Brain pericyte (primary cell): ENCODE data around the gene LY6G5B.
"Not testable (repeated sequence)": the region's sequence is repeated elsewhere in the genome, so short reads cannot be mapped to it uniquely, and the experiment has no call there.

Source experiments
- DNase-seq: peaks from one replicate; pipeline ENCODE4 v3.0.0-alpha.2; 2012; ENCODE audit warnings: low read depth, low spot score

LY6G5B gene

GRCh38 chr6:31691078-31691463 is 21.3 kb downstream of the LY6G5B start:
- DNase-seq = no peak

GRCh38 chr6:31691564-31692108 is 21.9 kb downstream of the LY6G5B start:
- no peak for DNase-seq

DNA sequence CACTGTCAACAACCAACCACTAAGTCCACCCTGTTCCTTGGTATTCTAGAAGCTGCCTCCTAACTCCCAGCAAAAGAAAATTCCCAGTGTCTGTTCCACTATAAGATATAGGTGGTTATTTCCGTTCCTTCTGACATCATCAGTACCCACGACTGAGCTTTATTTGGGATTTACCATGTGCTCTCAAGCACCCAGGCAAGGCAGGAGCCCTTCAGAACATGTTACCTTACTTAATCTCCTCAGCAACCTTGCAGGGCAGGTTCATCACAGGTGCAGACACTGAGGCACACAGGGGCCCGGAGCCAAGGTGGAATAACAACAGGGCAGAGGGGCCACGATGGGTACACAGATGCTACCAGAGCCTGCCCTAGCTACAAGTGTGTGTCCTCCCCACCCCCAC is 22.6 kb downstream of the LY6G5B start:
- no peak for DNase-seq

DNA sequence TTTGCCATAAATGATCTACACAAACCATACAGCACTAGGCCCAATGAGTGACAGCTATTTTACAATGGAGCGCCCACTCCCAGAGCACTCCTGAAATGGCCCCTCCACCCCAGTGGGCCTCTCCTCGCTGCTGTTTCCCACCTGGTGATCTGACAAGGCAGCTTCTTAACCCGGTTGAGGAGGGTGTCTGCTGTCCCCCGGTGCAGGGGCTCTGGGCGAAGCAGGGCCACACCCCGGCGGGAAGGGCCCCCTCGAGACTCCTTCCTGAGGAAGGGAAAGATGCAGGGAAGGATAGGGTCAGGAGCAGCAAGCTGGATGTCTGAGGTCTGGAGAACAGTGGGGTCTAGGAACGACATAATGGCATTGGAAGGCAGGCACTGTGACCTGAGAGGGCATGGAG is 23.1 kb downstream of the LY6G5B start:
- DNase-seq = no peak

DNA sequence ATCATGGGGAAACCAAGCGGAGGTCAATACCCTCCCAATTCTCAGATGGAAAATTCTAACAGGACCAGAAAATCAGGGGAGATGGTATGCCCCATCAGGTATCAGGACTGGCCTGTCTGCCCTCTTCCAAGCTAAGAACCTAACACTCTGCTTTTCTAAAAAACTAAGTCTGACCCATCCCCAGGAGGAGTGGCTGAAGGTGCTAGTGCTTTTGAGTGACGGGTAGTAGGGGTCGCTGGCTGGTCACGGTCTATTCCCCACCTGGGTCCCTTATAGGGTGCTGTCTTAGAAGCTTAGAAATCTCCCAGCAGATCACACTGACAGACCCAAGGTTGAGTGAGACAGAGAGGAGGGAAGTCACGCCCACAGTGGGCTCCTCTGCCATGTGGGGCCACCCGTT is 23.8 kb downstream of the LY6G5B start:
- no peak for DNase-seq

- no peak for DNase-seq
These were observed 27.8 kb downstream of the LY6G5B start for GRCh38 chr6:31697555-31697954.

DNA sequence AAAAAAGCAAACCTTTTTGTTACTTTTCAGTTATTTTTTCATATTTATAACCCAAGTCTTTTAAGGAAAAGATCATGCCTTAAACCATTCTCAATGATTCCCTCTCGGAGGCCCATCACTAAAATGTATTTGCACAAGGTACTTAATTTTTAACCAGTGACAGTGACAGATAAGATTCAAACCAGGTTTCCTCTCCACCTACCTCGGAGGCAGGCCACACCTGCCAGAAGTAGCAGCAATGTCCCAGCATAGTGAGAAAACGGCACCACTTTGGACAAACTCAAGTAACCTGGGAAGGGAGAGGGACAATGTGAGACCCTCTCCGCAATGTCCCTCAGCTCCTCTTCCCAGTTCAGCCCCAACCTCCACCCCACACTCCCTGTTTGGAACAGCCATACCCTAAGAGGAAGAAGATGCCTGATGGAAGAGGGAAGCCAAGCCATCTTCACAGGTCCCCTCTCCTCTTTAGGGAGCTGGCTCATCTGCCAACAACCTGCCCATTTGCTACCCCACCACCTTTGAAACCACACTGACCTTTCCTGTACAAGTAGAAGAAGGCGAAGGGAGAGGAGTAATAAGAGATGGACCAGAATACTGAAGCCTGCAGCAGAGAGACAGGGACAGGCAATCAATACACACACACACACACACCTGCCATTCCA is 31.1 kb downstream of the LY6G5B start:
- DNase-seq = no peak

GRCh38 chr6:31701666-31702404 is 32.1 kb downstream of the LY6G5B start:
- DNase-seq = no peak

- DNase-seq = no peak
These were observed 32.6 kb downstream of the LY6G5B start for GRCh38 chr6:31702405-31702818.

DNA sequence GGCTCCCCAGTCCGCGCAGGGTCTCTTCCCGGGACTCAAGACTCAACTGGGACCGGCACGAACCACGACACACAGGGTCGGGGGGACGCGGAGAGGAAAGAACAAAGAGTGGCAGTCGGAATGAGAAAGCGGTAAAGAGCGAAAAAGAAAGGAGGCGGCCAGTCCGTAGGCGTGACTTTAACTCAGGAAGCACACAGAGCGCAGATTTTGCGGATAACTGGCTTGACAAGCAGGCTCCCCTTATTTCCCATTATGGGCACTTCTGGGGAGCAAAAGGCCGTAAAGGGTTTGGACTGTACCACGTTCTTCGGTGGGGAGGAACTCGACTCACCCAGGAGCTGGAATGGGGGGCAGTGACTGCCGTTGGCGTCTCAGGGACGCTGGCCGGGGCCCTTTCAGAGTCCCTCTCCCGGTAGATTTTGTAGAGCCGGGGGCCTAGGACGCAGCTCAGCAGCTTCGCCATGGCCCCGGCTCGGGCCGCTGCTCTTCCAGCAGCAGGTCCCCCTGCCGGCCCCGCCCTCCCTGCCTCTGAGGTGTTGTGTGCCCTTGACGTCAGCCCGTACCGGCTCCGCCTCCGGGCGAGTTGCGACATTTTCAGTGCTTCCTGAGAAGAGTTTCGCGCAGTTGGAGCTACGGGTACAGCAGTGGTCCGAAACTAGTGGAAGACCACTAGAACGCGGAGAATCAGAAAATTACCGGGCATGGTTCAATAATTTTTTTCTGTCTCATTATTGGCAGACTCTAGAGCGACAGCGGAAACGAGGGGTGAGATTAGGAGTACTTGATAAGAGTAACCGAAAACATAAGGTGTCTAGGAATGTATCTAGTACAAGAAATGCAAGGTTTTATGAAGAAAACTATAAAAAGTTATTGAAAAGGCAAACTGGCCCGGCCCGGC is 33.3 kb downstream of the LY6G5B start, which contains the start of gene ABHD16A:
ABHD16A (minus strand) TSS at position 506 of the 898 bp plus-strand sequence; CDS start at position 463, 43 bp downstream.
- peak; percentile 96 for DNase-seq

- DNase-seq = no peak
These were observed 36.2 kb downstream of the LY6G5B start for GRCh38 chr6:31705931-31706330.

- no peak for DNase-seq
These were observed 36.8 kb downstream of the LY6G5B start, which contains the start of gene LY6G6F for GRCh38 chr6:31706599-31706998. LY6G6F (plus strand) TSS chr6:31706866; CDS start chr6:31706907, 41 bp downstream.

GRCh38 chr6:31707701-31708100 is 37.9 kb downstream of the LY6G5B start:
- DNase-seq = no peak

- no peak for DNase-seq
These were observed 38.4 kb downstream of the LY6G5B start for GRCh38 chr6:31708224-31708623.

- DNase-seq = not testable (repeated sequence)
These were observed 39.4 kb downstream of the LY6G5B start for GRCh38 chr6:31709157-31709556.

DNA sequence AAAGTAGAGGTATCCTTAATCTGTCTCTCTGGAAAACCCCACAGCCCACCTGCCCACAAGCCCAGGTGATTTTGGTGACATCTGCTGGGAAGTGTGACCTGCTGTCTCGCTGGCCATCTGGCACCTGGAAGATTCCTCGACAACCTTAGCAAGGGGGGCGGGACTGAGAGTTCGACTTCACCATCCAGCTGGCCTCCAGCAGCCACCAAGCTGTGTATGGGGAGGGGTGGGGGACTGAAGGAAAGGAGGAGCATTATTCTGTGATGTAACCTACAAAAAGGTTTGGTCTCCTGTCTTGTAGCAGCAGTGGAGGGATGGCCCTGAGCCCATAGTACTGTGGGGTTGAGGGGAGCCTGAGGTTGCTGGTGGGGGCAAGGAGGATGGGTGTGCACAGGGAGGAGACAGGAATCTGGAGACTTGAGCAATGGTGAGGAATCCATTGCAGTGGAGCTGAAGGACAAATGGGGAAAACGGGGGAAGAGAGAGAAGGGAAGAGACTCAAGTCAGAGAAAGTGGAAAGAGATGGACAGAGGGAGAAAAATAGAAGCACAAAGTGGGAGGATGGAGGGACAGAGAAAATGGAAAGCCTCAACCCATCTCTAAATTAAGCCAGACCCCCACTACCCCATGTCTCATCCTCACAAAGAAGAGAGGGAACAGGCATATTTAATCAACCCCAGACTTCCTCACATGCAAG is 40.9 kb downstream of the LY6G5B start:
- no peak for DNase-seq

DNA sequence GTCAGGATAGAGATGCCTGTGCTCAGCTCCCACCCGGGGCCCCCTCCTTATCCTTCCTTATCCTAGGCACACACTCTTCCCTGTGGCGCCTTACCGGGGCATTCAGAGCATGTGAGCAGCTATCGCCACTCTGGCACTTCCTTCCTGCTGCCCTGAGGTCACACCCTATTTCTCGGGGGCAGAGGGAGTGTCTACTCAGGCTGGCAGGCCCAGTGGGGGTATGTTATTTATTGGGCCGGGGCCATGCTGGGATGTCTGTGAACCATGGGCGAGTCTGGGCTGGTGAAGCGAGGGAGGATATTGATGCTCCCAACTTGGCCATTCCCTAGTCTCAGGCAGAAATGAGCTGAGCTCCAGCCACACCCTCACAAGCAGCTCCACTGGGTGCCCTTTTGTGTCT is 41.5 kb downstream of the LY6G5B start:
- DNase-seq = no peak

DNA sequence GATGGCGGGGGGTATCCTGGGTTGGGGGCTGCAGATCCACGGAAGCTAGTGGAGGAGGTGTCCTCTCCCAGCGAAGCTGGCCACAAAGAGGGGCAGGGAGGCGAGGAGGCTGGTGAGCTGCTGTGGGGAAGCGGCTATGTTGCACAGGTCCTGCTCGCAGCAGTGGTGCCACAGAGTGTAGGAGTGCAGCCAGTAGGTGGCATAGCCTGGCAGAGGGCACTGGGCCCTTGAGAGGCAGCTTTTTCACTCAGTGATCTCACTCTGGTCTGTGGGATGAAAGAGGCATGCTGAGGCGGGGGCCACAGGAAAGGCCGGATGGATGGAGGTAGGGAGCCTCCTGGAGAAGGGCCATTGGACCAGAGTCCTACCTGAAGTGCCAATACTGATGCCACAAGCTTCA is 42.5 kb downstream of the LY6G5B start:
- no peak for DNase-seq

GRCh38 chr6:31713465-31713864 is 43.7 kb downstream of the LY6G5B start:
- DNase-seq = no peak

- DNase-seq = no peak
These were observed 44.4 kb downstream of the LY6G5B start for GRCh38 chr6:31713991-31714684.
